Spinal cord (tissue), 10 donors: ENCODE data around the gene EHBP1L1. TPM values are rescaled to one million over a fixed set of nuclear protein-coding genes. Genes with fewer than 3 reads are reported as not detected.

Experiments used
- DNase-seq, 6 donors: peaks; one replicate each; pipeline versions ENCODE4 v3.0.0 to v3.0.0-alpha.2; 2013 to 2015; ENCODE audit warnings: low spot score in 6 of 6, low read depth in 4 of 6
- H3K27ac ChIP-seq: one replicate; pipeline ENCODE4 v1.5.1; 2013; ENCODE audit warnings: low read depth, low read length, control low read depth
- H3K27me3 ChIP-seq: one replicate; pipeline ENCODE4 v1.6.1; 2013; ENCODE audit warnings: low read length; ENCODE audit not compliant: control insufficient read depth, insufficient read depth
- H3K36me3 ChIP-seq: one replicate; pipeline ENCODE4 v1.6.1; 2013; ENCODE audit warnings: low read length; ENCODE audit not compliant: control insufficient read depth, insufficient read depth
- H3K4me1 ChIP-seq: one replicate; pipeline ENCODE4 v1.6.1; 2013; ENCODE audit warnings: low read length; ENCODE audit not compliant: control insufficient read depth, insufficient read depth
- H3K4me3 ChIP-seq: one replicate; pipeline ENCODE4 v1.5.1; 2013; ENCODE audit warnings: low read depth, low read length, control low read depth
- H3K9me3 ChIP-seq: one replicate; pipeline ENCODE4 v1.6.1; 2013; ENCODE audit warnings: low read length; ENCODE audit not compliant: control insufficient read depth, insufficient read depth
- WGBS: methylation state at CpG from one replicate; pipeline ENCODE4 v1.1.5; 2013; ENCODE audit warnings: missing lambda C conversion rate; ENCODE audit not compliant: insufficient coverage; 5-methylcytosine and 5-hydroxymethylcytosine counted together
- polyA plus RNA-seq, 2 donors: library from polyadenylated mRNA; unstranded; fragments of 120-200 nt; gene quantifications; one replicate each; pipeline ENCODE4 v1.2.1, GENCODE V29; 2013; ENCODE audit not compliant: insufficient read length in 2 of 2
- total RNA-seq, 2 donors: library from RNA; depleted of rRNA in 1 of 2; stranded (reverse); fragments of 120-200 nt in 1 of 2; fragments of >200 nt in 1 of 2; gene quantifications; one replicate each; pipeline versions ENCODE4 v1.2.3 to v1.2.4, GENCODE V29; 2013 to 2014
- donor health status: healthy.

EHBP1L1 gene
- total and polyA plus RNA-seq, 4 donors, result 13.9 to 30.1 (median 22.2) TPM

- H3K27ac ChIP-seq, result peak overlapping the region; percentile 67
- WGBS, result 71% methylated on average over 13 of the region's 18 CpGs
- peak overlapping the region; percentile 38 for H3K4me3 ChIP-seq
- H3K9me3 ChIP-seq, result no peaks in the 10 kb centered on the region
- peaks cover 52% of the 10 kb centered on the region for H3K4me1 ChIP-seq
- H3K36me3 ChIP-seq, result peaks cover 65% of the 10 kb centered on the region
- no peak for DNase-seq
- H3K27me3 ChIP-seq, result peaks cover 9% of the 10 kb centered on the region
Measured at GRCh38 chr11:65576867-65577755, 1.3 kb downstream of the EHBP1L1 start.

- Histone ChIP-seq H3K36me3 (peaks cover 68% of the 10 kb centered on the region), H3K27ac (peak overlapping the region; percentile 67), H3K4me1 (peaks cover 50% of the 10 kb centered on the region), H3K4me3 (no peak overlapping the region), H3K9me3 (no peaks in the 10 kb centered on the region), H3K27me3 (peaks cover 13% of the 10 kb centered on the region)
- 51% methylated on average over 8 of the region's 8 CpGs for WGBS
- no peak for DNase-seq
Measured at GRCh38 chr11:65577756-65578109, 1.9 kb downstream of the EHBP1L1 start.

GRCh38 chr11:65578134-65578533 is 2.3 kb downstream of the EHBP1L1 start:
- Histone ChIP-seq H3K4me3 (no peak overlapping the region), H3K27ac (no peak overlapping the region), H3K4me1 (peaks cover 47% of the 10 kb centered on the region), H3K36me3 (peaks cover 68% of the 10 kb centered on the region), H3K27me3 (peaks cover 16% of the 10 kb centered on the region), H3K9me3 (no peaks in the 10 kb centered on the region)
- no peak for DNase-seq
- WGBS, result 91% methylated on average over 7 of the region's 7 CpGs

- H3K4me1 ChIP-seq, result peaks cover 43% of the 10 kb centered on the region
- no peak overlapping the region for H3K27ac ChIP-seq
- DNase-seq, result no peak
- H3K36me3 ChIP-seq, result peaks cover 65% of the 10 kb centered on the region
- peaks cover 18% of the 10 kb centered on the region for H3K27me3 ChIP-seq
- no peaks in the 10 kb centered on the region for H3K9me3 ChIP-seq
- WGBS, result 49% methylated on average over 2 of the region's 3 CpGs
- no peak overlapping the region for H3K4me3 ChIP-seq
Measured at GRCh38 chr11:65578667-65579066, 2.8 kb downstream of the EHBP1L1 start.

- Histone ChIP-seq H3K9me3 (no peaks in the 10 kb centered on the region), H3K27me3 (peaks cover 24% of the 10 kb centered on the region), H3K36me3 (peaks cover 62% of the 10 kb centered on the region), H3K27ac (no peak overlapping the region), H3K4me1 (peaks cover 43% of the 10 kb centered on the region), H3K4me3 (no peak overlapping the region)
- 95% methylated on average over 4 of the region's 4 CpGs for WGBS
- no peak for DNase-seq
Measured at GRCh38 chr11:65579291-65579690, 3.4 kb downstream of the EHBP1L1 start.

- Histone ChIP-seq H3K9me3 (no peaks in the 10 kb centered on the region), H3K4me1 (peaks cover 41% of the 10 kb centered on the region), H3K27ac (no peak overlapping the region), H3K4me3 (no peak overlapping the region), H3K36me3 (peaks cover 56% of the 10 kb centered on the region), H3K27me3 (peaks cover 28% of the 10 kb centered on the region)
- 94% methylated on average over 18 of the region's 19 CpGs for WGBS
- DNase-seq, result no peak
Measured at GRCh38 chr11:65580031-65580692, 4.3 kb downstream of the EHBP1L1 start.

GRCh38 chr11:65580756-65581155 is 4.9 kb downstream of the EHBP1L1 start:
- H3K4me3 ChIP-seq, result no peak overlapping the region
- no peaks in the 10 kb centered on the region for H3K9me3 ChIP-seq
- no peak overlapping the region for H3K27ac ChIP-seq
- 61% methylated on average over 2 of the region's 8 CpGs for WGBS
- DNase-seq, result no peak
- H3K4me1 ChIP-seq, result peaks cover 42% of the 10 kb centered on the region
- H3K36me3 ChIP-seq, result peaks cover 52% of the 10 kb centered on the region
- H3K27me3 ChIP-seq, result peaks cover 26% of the 10 kb centered on the region

GRCh38 chr11:65581928-65582327 is 6.1 kb downstream of the EHBP1L1 start:
- Histone ChIP-seq H3K27ac (no peak overlapping the region), H3K27me3 (peaks cover 24% of the 10 kb centered on the region), H3K4me3 (no peak overlapping the region), H3K4me1 (peaks cover 45% of the 10 kb centered on the region), H3K36me3 (peaks cover 47% of the 10 kb centered on the region), H3K9me3 (no peaks in the 10 kb centered on the region)
- 81% methylated on average over 3 of the region's 3 CpGs for WGBS
- no peak for DNase-seq

- H3K4me3 ChIP-seq, result no peak overlapping the region
- 62% methylated on average over 3 of the region's 10 CpGs for WGBS
- H3K9me3 ChIP-seq, result no peaks in the 10 kb centered on the region
- peaks cover 45% of the 10 kb centered on the region for H3K36me3 ChIP-seq
- DNase-seq, result no peak
- H3K4me1 ChIP-seq, result peaks cover 46% of the 10 kb centered on the region
- peaks cover 24% of the 10 kb centered on the region for H3K27me3 ChIP-seq
- H3K27ac ChIP-seq, result no peak overlapping the region
Measured at GRCh38 chr11:65583589-65583988, 7.7 kb downstream of the EHBP1L1 start.
